ENCODE measurements around the gene CD52.

CD52 gene

DNA sequence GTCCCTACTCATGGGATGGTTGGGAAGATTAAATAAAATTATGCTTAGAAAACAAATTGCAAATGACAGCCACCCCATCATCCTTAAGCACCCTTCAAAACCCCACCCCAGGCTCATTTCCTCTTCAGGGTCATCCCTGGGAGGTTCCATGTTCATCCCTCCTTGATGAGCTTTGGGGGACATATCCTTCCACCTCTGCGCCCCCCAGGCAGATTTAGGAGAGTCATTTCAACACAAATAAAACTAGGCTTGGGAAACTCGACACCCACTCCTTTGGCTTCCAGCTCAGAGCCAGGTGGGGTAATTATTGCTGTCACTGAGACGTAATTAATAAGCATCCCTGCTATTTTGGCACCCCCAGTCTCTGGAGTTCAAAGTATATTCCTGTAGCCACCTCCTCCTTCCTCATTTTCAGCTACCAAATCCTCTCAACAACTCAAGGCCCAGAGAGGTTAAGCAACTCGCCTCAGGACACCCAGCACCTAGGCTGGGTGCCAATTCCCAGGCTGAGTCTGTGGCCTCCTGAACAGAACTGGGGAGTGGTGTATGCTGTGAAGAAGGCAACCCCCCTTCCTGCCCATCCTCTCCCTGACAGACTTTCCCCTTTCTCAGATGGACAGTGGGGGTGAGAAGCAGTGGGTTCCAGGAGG, 35.6 kb downstream of the CD52 start:
- H3K4me3 ChIP-seq = no peak overlapping the region
- peaks cover 8% of the 10 kb centered on the region for H3K27me3 ChIP-seq
- no peak overlapping the region for H3K4me2 ChIP-seq
- H4K20me1 ChIP-seq = no peaks in the 10 kb centered on the region; the same call in 1 of the 2 replicates
- no peak for TF ChIP-seq Cebpa-rat (IDR thresholded peaks at IDR 0.05)
- no peak overlapping the region for H3K9ac ChIP-seq
- no peaks in the 10 kb centered on the region for H3K9me3 ChIP-seq
- no peaks in the 10 kb centered on the region for H3K36me3 ChIP-seq
- H3K27ac ChIP-seq = no peak overlapping the region
- no peaks in the 10 kb centered on the region for H3K4me1 ChIP-seq

DNA sequence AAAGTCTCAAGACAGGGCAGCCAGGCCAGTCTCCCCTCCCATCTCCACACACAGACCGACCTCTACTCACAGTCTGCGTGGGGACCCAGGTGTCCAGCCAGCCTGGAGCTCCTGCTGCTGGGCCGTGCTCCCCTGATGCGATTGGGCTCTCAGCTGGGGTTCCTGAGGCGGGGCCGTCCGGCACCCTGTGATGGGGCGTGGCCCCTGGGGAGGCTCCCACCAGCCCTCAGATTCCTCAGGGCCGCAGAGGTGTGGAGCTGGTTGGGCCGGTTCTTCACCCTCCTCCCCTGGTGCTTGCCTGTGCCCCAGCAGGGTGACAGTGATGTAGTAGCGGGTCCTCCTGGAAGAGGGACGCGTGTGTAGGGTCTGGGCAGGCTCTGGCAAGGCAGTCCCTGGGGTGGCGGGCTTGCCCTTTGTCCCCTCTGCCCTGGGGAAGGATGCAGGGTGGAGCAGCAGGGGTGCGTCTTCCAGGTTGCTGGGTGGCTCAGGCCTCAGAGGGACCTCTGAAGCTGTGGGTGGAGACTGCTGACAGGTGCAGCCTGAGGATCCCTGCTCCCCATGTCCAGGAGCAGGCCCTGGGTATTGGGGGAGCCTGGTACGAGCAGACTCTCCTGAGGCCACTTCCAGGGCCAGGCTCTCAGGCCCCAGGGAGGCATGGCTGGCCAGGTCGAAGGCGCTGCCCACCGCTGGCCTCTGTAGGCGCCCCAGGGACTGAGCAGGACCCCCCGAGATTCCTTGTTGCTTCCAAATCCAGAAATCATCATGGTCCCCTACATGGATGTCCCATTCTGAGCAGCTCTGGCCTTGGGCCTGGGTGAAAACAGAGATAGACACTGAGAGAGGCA, 36.4 kb downstream of the CD52 start, which contains the start of gene CRYBG2:
TSS of gene CRYBG2 (minus strand) at position 155 of the 845 bp plus-strand sequence. CDS start 7,473 bp downstream, outside the sequence.
- TF ChIP-seq Cebpa-rat (IDR thresholded peaks at IDR 0.05) = no peak
- H3K27me3 ChIP-seq = peaks cover 17% of the 10 kb centered on the region
- no peak within 1 kb of the TSS for H3K4me3 ChIP-seq
- no peak within 1 kb of the TSS for H3K4me2 ChIP-seq
- no peak within 1 kb of the TSS for H3K27ac ChIP-seq
- no peaks in the 10 kb centered on the region; the same call in 1 of the 2 replicates for H4K20me1 ChIP-seq
- no peaks in the 10 kb centered on the region for H3K36me3 ChIP-seq
- H3K9me3 ChIP-seq = no peaks in the 10 kb centered on the region
- H3K9ac ChIP-seq = no peak within 1 kb of the TSS
- no peaks in the 10 kb centered on the region for H3K4me1 ChIP-seq

DNA sequence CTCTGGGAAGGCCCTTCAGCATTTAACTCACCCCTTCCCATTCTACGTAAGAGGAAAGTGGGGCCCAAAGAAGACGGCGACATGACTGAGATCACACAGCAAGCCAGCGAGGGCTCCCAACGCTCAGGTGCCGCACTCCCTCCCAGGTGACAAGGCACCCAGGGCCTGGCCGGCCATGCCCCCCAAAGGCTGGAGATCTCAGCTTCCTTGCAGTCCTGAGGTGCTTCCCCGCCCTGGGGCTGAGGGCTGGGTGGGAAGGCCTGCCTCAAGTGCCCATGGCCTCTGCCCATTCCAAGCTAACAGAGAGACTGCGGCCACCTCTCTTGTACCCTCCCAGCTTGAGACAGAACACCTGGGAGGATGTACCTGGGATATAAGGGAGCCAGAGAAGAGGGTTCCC, 37.2 kb downstream of the CD52 start:
- Histone ChIP-seq H3K36me3 (no peaks in the 10 kb centered on the region), H3K4me1 (peaks cover under 1% of the 10 kb centered on the region; the same call in 1 of the 2 replicates), H4K20me1 (no peaks in the 10 kb centered on the region; the same call in 1 of the 2 replicates), H3K9me3 (no peaks in the 10 kb centered on the region), H3K4me2 (no peak overlapping the region), H3K27me3 (peaks cover 25% of the 10 kb centered on the region), H3K9ac (no peak overlapping the region), H3K4me3 (no peak overlapping the region), H3K27ac (no peak overlapping the region)
- TF ChIP-seq Cebpa-rat (IDR thresholded peaks at IDR 0.05) = no peak

DNA sequence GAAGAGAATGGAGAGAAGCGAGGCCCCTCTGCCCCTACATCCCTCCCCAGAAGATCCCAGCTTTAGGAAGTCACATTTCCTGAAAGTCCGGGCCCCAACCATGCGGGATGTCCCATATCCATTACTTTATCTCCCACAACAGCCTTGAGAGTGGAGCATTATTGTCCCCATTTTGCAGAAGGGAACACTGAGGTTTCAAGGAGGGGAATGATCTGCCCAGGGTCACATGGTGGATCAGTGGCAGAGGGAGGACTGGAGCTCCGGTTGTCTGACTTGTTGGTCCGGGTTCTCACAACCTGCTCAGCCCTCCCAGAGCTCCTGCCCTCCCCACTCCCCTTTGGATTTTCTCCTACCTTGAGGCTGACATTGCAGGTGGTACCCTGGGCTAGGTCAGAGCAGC, 38.3 kb downstream of the CD52 start:
- Histone ChIP-seq H3K9me3 (no peaks in the 10 kb centered on the region), H3K36me3 (no peaks in the 10 kb centered on the region), H3K9ac (no peak overlapping the region), H4K20me1 (no peaks in the 10 kb centered on the region; the same call in 1 of the 2 replicates), H3K4me1 (peaks cover 12% of the 10 kb centered on the region), H3K4me3 (no peak overlapping the region), H3K4me2 (no peak overlapping the region), H3K27me3 (peaks cover 36% of the 10 kb centered on the region), H3K27ac (no peak overlapping the region)
- TF ChIP-seq Cebpa-rat (IDR thresholded peaks at IDR 0.05) = no peak

DNA sequence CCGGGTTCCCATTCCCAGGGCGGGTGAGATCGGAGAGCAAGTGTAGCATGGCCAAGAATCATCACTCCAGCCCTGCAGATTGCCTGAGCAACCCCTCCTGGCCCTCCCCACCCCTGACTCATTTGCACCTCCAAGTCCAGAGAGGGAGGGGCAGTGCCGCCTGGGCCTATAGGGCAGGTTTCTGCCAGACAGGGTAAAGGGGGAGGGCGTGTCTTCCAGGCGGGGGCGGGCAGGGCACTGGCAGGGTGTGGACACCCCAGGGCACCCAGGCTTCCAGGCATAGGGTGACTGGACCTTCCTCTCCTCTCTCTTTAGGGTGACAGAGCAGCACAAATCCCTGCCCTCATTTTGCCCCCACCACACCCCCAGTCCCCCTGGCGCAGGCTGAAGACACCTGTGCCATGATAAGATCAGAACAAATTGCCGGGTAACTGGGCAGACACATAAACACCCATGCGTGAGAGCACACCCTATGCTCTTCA, 39.4 kb downstream of the CD52 start:
- Histone ChIP-seq H3K4me1 (peaks cover 20% of the 10 kb centered on the region), H3K4me3 (no peak overlapping the region), H3K36me3 (no peaks in the 10 kb centered on the region), H3K27me3 (peaks cover 46% of the 10 kb centered on the region), H3K9ac (no peak overlapping the region), H3K9me3 (no peaks in the 10 kb centered on the region), H4K20me1 (no peaks in the 10 kb centered on the region; the same call in 1 of the 2 replicates), H3K27ac (no peak overlapping the region), H3K4me2 (no peak overlapping the region)
- no peak for TF ChIP-seq Cebpa-rat (IDR thresholded peaks at IDR 0.05)

DNA sequence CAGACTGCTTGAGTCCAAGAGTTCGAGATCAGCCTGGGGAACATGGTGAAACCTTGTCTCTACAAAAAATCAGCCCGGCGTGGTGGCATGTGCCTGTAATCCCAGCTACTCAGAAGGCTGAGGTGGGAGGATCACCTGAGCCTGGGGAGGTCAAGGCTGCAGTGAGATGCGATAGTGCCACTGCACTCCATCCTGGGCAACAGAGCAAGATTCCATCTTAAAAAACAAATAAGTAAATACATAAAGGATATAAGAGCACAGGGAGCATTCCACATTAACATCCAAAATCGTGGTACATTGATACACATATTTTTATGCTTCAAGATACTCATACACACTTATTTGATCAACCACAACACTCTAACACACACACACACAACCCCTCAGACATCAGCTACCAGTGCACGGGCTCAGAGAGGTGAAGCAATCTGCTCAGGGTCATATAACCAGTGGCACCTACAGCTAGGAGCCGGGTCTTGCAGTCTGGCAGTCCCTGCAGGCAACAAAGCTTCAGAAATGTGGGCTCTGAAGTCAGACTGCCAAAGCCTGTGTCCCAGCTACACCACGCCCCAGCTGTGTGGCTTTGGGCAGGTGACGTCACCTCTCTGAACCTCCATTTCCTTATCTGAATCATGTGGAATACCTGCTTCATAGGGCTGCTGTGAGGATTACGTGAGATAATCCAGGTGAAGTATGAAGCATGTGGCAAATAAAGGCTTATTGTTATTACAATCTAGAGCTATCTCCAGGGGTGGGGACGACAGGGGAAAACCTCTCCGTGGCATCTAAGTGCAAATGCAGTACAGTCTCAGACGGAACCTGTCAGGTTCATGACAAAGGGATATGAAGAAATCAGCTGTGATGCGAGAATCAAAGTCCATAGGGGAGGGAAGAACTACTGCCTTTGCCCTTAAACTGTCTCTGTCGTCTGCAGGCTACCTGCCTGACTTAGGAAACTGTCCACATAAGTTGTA, 40.9 kb downstream of the CD52 start:
- Histone ChIP-seq H3K27me3 (peaks cover 54% of the 10 kb centered on the region), H4K20me1 (no peaks in the 10 kb centered on the region; the same call in 1 of the 2 replicates), H3K36me3 (no peaks in the 10 kb centered on the region), H3K4me1 (peaks cover 26% of the 10 kb centered on the region), H3K9me3 (no peaks in the 10 kb centered on the region), H3K9ac (no peak overlapping the region), H3K27ac (no peak overlapping the region), H3K4me3 (no peak overlapping the region), H3K4me2 (no peak overlapping the region)
- no peak for TF ChIP-seq Cebpa-rat (IDR thresholded peaks at IDR 0.05)

DNA sequence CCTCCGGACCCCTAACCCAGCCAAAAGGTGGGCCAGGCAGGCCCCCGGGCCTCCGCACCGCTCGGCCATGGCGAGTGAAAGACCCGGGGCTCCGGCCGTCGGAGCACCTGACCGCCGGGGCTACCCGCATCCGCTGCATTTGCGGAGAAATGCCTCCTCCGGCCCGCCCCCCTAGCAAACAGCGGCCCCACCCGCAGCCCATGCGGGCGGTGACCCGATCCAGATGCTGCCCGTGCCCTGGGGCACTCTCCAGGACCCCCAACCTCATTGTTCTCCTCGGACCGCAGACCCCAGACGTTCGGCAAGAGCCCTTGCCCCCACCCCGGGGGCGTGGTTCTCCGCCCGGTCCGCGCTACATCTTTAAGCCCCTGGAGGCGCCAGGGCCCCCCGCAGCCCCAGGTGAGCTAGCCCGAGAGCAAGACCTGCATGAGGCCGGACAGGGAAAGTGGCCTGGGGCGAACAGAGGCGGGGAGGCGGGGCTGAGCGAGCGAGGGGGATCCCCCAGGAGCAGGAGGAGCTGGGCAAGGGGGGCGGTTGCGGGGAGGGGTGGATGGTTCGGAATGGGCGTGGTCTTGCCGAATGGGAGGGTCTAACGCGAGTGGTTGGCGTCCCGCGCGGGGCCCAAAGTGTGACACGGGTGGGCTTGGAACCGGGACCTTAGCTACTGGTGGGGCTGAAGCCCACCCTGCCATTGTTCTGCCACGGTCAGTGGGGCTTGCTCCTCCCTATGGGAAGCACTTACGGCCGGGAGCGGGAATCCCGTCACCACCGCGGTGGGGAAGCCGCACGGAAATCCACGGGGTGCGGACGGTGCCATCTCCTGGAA, 42.4 kb downstream of the CD52 start:
- Histone ChIP-seq H3K4me3 (peak overlapping the region; percentile 9; the same call in 1 of the 2 replicates), H3K27me3 (peaks cover 54% of the 10 kb centered on the region), H3K27ac (no peak overlapping the region), H3K9ac (no peak overlapping the region), H3K9me3 (no peaks in the 10 kb centered on the region), H3K4me2 (peak overlapping the region; percentile 69), H4K20me1 (no peaks in the 10 kb centered on the region; the same call in 1 of the 2 replicates), H3K36me3 (no peaks in the 10 kb centered on the region), H3K4me1 (peaks cover 27% of the 10 kb centered on the region)
- TF ChIP-seq Cebpa-rat (IDR thresholded peaks at IDR 0.05) = no peak

DNA sequence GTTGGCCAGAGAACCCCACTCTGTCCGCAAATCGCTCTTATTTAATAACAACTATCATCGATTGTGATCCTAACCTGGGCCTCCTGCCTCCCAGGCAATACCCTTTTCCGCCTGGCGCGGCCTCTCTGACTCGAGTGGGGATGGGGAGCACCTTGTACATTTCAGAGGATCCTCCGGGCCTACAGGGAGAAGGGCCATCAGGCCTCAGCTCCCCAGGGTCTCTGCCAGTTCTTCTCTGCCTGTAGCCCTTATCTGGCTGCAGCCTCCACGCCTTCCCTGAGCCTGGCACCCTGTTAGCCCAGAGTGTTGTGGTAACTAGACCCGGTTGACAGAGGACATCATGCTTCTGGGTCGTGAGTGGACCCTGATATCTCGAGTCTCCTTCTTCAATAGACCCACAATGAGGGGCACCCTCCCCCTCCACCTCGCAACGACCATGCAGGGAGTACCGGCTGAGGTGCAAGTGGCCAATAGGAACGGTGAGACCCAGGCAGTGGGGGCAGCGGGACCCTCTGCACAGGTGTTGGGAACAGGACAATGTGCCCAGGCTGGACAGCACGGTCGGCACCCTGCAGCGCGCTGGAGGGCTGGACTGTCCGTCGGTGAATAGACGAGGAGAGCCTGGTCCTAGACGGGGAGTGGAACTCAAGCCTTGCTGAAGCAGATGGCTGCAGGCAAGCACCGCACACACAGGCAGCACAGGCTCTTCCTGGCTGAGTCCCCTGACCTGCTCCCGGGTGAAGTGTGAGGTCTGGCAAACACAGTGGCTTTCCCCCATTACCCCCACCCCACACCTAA, 43.2 kb downstream of the CD52 start:
- H3K9me3 ChIP-seq = no peaks in the 10 kb centered on the region
- H4K20me1 ChIP-seq = no peaks in the 10 kb centered on the region; the same call in 1 of the 2 replicates
- no peaks in the 10 kb centered on the region for H3K36me3 ChIP-seq
- H3K4me1 ChIP-seq = peaks cover 27% of the 10 kb centered on the region
- peak overlapping the region; percentile 69 for H3K4me2 ChIP-seq
- no peak overlapping the region for H3K27ac ChIP-seq
- H3K27me3 ChIP-seq = peaks cover 54% of the 10 kb centered on the region
- TF ChIP-seq Cebpa-rat (IDR thresholded peaks at IDR 0.05) = no peak
- H3K4me3 ChIP-seq = no peak overlapping the region
- no peak overlapping the region for H3K9ac ChIP-seq

Data from BLaER1 (cell line).